ENCODE data around the gene SRSF3. TPM values are rescaled to one million over a fixed set of nuclear protein-coding genes. Genes with fewer than 3 reads are reported as not detected.
A peak's percentile ranks its signal among the peaks of the same experiment; 100 is the strongest.

SRSF3 gene
- polyA plus RNA-seq, 1 donor (not counting 4 experiments of a cell fraction or from before 2014, with no cell fraction given): 398 TPM

- peak overlapping the region; percentile 99 for H3K27ac ChIP-seq (ENCODE audit: control insufficient read depth, insufficient read depth, low read length)
- FAIRE-seq (peak; percentile 23), DNase-seq (ENCODE audit: low read depth, low spot score) (no peak)
- no peaks in the 10 kb centered on the region for H3K9me1 ChIP-seq (ENCODE audit: control insufficient read depth, extremely low read depth, insufficient read depth, low read length)
- H3K4me1 ChIP-seq (ENCODE audit: control insufficient read depth, extremely low read depth, insufficient read depth, low read length): peaks cover 31% of the 10 kb centered on the region
- TF ChIP-seq EZH2 (IDR thresholded peaks at IDR 0.05; ENCODE audit: low read length) (no peak), CTCF (optimal IDR thresholded peaks at IDR 0.05 in 1 of 3, IDR thresholded peaks at IDR 0.05 in 1 of 3, conservative IDR thresholded peaks at IDR 0.05 in 1 of 3; ENCODE audit: extremely low read depth in 1 of 3, insufficient read depth in 2 of 3, low read length in 3 of 3) (no peak)
- H3K79me2 ChIP-seq (ENCODE audit: control insufficient read depth, insufficient read depth, low read length): peaks cover 47% of the 10 kb centered on the region
- peak overlapping the region; percentile 94 for H3K4me2 ChIP-seq (ENCODE audit: control insufficient read depth, extremely low read depth, insufficient read depth, low read depth, low read length)
- H3K9ac ChIP-seq (ENCODE audit: control insufficient read depth, extremely low read depth, insufficient read depth, low read length): peak overlapping the region; percentile 99
- no peaks in the 10 kb centered on the region for H3K27me3 ChIP-seq (ENCODE audit: control insufficient read depth, extremely low read depth, insufficient read depth, low read length)
- no peaks in the 10 kb centered on the region for H3K9me3 ChIP-seq (ENCODE audit: control insufficient read depth, low read depth, low read length)
- H3K4me3 ChIP-seq (ENCODE audit: control insufficient read depth in 2 of 3, extremely low read depth in 1 of 3, insufficient read depth in 2 of 3, low read depth in 1 of 3, low read length in 3 of 3): peak overlapping the region; percentile 59 to 83 (median 65)
- dilution Hi-C loops (cut with MboI; ENCODE audit: extremely low pct_ligation_motif_present, low sequenced_read_pairs): no loop called here
- peaks cover 39% of the 10 kb centered on the region for H4K20me1 ChIP-seq (ENCODE audit: control insufficient read depth, extremely low read depth, insufficient read depth, low read length)
- H2AFZ ChIP-seq (ENCODE audit: control insufficient read depth, low read length): peak overlapping the region; percentile 80
- H3K36me3 ChIP-seq (ENCODE audit: control insufficient read depth in 2 of 2, extremely low read depth in 1 of 2, insufficient read depth in 2 of 2, low read length in 2 of 2): peaks cover 3 to 27% of the 10 kb centered on the region in 2 experiments
Measured at GRCh38 chr6:36593569-36594028, 563 bp upstream of the SRSF3 start.

- Histone ChIP-seq H3K9me1 (ENCODE audit: control insufficient read depth, extremely low read depth, insufficient read depth, low read length) (no peaks in the 10 kb centered on the region), H3K4me1 (ENCODE audit: control insufficient read depth, extremely low read depth, insufficient read depth, low read length) (peaks cover 45% of the 10 kb centered on the region), H4K20me1 (ENCODE audit: control insufficient read depth, extremely low read depth, insufficient read depth, low read length) (peaks cover 54% of the 10 kb centered on the region), H3K9me3 (ENCODE audit: control insufficient read depth, low read depth, low read length) (no peaks in the 10 kb centered on the region), H3K27ac (ENCODE audit: control insufficient read depth, insufficient read depth, low read length) (peak overlapping the region; percentile 99), H3K36me3 (ENCODE audit: control insufficient read depth in 2 of 2, extremely low read depth in 1 of 2, insufficient read depth in 2 of 2, low read length in 2 of 2) (peaks cover 9 to 41% of the 10 kb centered on the region in 2 experiments), H3K79me2 (ENCODE audit: control insufficient read depth, insufficient read depth, low read length) (peaks cover 61% of the 10 kb centered on the region), H2AFZ (ENCODE audit: control insufficient read depth, low read length) (no peak overlapping the region), H3K9ac (ENCODE audit: control insufficient read depth, extremely low read depth, insufficient read depth, low read length) (peak overlapping the region; percentile 99), H3K4me3 (ENCODE audit: control insufficient read depth in 2 of 3, extremely low read depth in 1 of 3, insufficient read depth in 2 of 3, low read depth in 1 of 3, low read length in 3 of 3) (peak overlapping the region; percentile 83 to 100 (median 99)), H3K4me2 (ENCODE audit: control insufficient read depth, extremely low read depth, insufficient read depth, low read depth, low read length) (peak overlapping the region; percentile 29), H3K27me3 (ENCODE audit: control insufficient read depth, extremely low read depth, insufficient read depth, low read length) (no peaks in the 10 kb centered on the region)
- DNase-seq (ENCODE audit: low read depth, low spot score) (no peak), FAIRE-seq (no peak)
- no peak for TF ChIP-seq EZH2 (IDR thresholded peaks at IDR 0.05; ENCODE audit: low read length)
- no peak for TF ChIP-seq CTCF (optimal IDR thresholded peaks at IDR 0.05 in 1 of 3, IDR thresholded peaks at IDR 0.05 in 1 of 3, conservative IDR thresholded peaks at IDR 0.05 in 1 of 3; ENCODE audit: extremely low read depth in 1 of 3, insufficient read depth in 2 of 3, low read length in 3 of 3)
- dilution Hi-C loops (cut with MboI; ENCODE audit: extremely low pct_ligation_motif_present, low sequenced_read_pairs): no loop called here
Measured at GRCh38 chr6:36594816-36595643, 868 bp downstream of the SRSF3 start.

Measured in keratinocyte (primary cell).